ENCODE data around the gene PTN.

Gene PTN

DNA sequence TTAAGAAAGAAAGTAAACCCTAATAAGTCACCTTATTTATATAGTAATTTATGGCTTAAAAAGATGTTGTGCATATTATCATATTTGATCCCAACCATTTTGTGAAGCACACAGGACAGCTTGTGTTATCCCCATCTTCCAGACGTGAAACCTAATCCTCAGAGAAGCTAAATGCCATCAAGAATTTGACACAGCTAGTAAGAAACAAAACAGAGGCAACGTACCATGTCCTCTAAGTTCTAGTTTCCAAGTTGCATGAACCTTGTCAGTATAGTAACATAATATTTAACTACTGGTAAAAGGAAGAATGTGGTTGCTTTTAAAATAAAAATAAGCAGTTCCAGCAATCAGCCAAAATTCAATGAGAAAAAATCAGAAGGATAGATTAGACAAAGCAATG is 41.5 kb downstream of the PTN start:
- Histone ChIP-seq H3K27me3 (no peaks in the 10 kb centered on the region), H3K4me1 (peaks cover 21% of the 10 kb centered on the region), H3K4me3 (ENCODE audit: low read depth, low read length) (no peak overlapping the region), H3K9me3 (no peaks in the 10 kb centered on the region), H3K36me3 (no peaks in the 10 kb centered on the region)
- no peak for DNase-seq
- TF ChIP-seq, protein P1, sequence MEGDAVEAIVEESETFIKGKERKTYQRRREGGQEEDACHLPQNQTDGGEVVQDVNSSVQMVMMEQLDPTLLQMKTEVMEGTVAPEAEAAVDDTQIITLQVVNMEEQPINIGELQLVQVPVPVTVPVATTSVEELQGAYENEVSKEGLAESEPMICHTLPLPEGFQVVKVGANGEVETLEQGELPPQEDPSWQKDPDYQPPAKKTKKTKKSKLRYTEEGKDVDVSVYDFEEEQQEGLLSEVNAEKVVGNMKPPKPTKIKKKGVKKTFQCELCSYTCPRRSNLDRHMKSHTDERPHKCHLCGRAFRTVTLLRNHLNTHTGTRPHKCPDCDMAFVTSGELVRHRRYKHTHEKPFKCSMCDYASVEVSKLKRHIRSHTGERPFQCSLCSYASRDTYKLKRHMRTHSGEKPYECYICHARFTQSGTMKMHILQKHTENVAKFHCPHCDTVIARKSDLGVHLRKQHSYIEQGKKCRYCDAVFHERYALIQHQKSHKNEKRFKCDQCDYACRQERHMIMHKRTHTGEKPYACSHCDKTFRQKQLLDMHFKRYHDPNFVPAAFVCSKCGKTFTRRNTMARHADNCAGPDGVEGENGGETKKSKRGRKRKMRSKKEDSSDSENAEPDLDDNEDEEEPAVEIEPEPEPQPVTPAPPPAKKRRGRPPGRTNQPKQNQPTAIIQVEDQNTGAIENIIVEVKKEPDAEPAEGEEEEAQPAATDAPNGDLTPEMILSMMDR (IDR thresholded peaks at IDR 0.05; ENCODE audit: low read depth, low read length), result no peak

DNA sequence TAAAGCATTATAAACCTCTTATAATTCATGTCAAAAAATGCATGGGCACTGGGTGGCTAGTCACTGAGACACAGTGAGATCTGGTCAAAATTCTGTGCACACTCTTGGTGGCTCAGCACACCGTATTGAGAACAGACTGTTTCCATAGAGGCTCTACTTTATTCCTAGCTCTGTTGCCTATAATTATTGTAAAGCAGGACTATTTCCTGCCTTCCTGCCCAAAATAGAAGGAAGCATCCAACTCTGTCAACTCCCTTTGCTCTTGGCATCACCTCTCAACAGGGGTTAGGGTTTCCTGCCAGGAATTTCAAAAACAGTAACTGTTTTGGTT is 45.1 kb downstream of the PTN start:
- H3K4me1 ChIP-seq, result peaks cover 3% of the 10 kb centered on the region; the same call in 1 of the 2 replicates
- TF ChIP-seq, protein P1 (IDR thresholded peaks at IDR 0.05; ENCODE audit: low read depth, low read length), result no peak
- no peaks in the 10 kb centered on the region for H3K27me3 ChIP-seq
- no peak overlapping the region for H3K4me3 ChIP-seq (ENCODE audit: low read depth, low read length)
- no peaks in the 10 kb centered on the region for H3K36me3 ChIP-seq
- no peaks in the 10 kb centered on the region for H3K9me3 ChIP-seq
- DNase-seq, result no peak

DNA sequence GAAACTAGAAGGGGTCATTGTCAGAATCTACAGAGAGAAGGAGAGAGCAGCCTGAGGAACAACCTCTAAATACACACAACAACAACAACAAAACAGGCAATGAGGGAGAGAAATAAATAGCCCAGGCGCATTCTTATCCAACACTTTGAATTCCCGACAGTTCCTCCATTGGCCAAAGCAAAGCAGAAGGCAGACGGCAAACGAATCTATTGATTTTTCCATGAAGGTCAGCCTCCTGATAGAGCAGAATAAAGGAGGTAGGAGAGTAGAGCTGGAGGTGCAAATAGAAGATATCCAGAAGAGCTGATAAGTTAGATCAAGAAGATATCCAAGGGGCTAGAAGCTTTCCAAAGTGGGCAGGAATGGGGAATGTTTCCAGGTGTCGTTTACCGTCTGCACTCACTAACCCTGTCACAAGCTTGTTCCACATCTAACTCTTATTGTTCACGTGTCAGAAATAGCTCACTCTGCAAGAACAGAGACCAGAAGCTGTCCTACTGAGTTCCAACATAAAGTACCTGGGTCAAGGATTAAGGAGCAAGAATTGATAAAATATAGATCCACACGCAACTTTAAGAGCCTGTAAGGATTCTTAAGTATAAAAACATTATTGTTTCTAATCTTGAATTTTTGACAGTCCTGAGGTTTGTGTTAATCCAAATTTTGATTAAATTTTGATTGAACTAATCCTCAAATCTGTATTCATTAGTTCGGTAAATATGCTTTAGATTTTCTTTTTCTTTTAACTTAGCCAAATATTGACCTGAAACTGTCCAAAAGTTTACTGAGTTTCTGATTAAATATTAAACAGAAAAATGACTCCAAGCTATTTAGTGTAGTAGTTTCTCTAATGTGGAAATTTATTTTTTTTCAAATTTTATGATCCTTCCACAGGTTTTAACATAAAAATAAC is 45.7 kb downstream of the PTN start:
- Histone ChIP-seq H3K4me3 (ENCODE audit: low read depth, low read length) (no peak overlapping the region), H3K4me1 (peaks cover 3% of the 10 kb centered on the region; the same call in 1 of the 2 replicates), H3K36me3 (no peaks in the 10 kb centered on the region), H3K27me3 (no peaks in the 10 kb centered on the region), H3K9me3 (no peaks in the 10 kb centered on the region)
- TF ChIP-seq, protein P1 (IDR thresholded peaks at IDR 0.05; ENCODE audit: low read depth, low read length), result no peak
- DNase-seq, result no peak

DNA sequence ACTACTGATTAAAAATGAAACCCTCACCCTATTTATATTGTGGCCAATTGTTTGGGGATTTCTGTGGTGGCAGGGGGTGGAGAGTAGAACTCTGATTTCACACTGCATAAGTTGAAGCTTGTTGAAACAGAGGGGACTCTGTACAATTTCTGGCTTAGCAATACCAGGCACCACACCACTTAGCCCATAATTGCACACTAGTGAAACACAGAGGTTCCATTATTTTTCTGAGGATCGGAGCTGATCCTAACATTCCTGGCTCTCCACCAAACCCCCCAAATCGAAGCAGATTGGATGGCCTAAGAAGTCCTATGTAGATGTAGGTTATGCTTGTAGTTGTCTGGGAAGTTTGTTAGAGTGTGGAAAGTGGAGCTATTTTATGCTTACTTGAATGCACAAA is 47.0 kb downstream of the PTN start:
- Histone ChIP-seq H3K4me3 (ENCODE audit: low read depth, low read length) (no peak overlapping the region), H3K36me3 (no peaks in the 10 kb centered on the region), H3K4me1 (peaks cover 3% of the 10 kb centered on the region; the same call in 1 of the 2 replicates), H3K27me3 (no peaks in the 10 kb centered on the region), H3K9me3 (no peaks in the 10 kb centered on the region)
- TF ChIP-seq, protein P1 (IDR thresholded peaks at IDR 0.05; ENCODE audit: low read depth, low read length), result no peak
- no peak for DNase-seq

DNA sequence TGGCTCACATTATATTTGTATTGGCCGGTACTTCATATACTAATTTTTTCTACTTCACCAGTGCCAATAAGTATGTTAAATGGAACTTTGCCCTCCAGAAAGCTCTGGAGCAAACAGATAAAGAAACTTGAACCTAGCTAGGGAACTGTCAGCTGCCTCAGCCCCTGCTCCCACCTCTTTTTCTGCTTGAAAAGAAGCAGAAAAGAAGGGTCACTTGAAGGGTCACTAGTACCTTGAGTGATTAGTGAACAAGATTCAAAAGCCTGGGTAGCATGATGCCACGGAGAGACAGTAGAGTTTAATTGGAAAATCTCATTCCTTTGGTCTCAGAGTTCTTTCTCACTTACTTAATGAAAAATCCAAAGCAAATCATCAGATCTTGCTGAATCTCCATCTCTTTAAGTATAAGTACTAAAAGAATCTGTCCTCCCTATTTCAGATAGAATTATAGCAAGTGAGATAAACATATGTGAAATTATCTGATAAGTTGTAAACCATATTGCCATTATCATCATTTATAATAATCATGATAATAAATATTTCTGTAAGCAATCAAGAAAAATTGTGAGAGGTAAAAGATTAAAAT is 47.7 kb downstream of the PTN start:
- TF ChIP-seq, protein P1 (IDR thresholded peaks at IDR 0.05; ENCODE audit: low read depth, low read length), result no peak
- Histone ChIP-seq H3K27me3 (no peaks in the 10 kb centered on the region), H3K4me3 (ENCODE audit: low read depth, low read length) (no peak overlapping the region), H3K36me3 (no peaks in the 10 kb centered on the region), H3K4me1 (peaks cover 3% of the 10 kb centered on the region; the same call in 1 of the 2 replicates), H3K9me3 (no peaks in the 10 kb centered on the region)
- no peak for DNase-seq

DNA sequence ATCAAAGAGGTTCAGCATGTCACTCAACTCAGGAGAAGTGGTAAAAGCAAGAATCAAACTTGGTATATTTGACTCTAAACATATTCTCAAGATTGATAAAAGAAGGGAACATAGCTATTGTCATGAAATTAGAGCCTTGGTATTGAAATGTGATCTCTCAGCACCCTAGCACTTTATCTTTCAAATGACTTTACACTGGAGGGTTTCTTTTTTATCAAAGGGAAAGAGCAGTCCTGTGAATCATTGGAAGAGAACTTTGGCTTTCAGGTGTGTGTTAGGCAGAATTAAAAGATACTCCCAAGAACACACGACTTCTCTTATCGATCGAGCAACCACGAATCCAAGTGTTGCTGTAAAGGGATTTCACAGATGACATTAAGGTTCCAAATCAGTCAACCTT is 54.4 kb downstream of the PTN start:
- peaks cover 5% of the 10 kb centered on the region; the same call in 1 of the 2 replicates for H3K4me1 ChIP-seq
- no peaks in the 10 kb centered on the region for H3K9me3 ChIP-seq
- no peak overlapping the region for H3K4me3 ChIP-seq (ENCODE audit: low read depth, low read length)
- DNase-seq, result no peak
- H3K27me3 ChIP-seq, result no peaks in the 10 kb centered on the region
- no peaks in the 10 kb centered on the region for H3K36me3 ChIP-seq
- TF ChIP-seq, protein P1 (IDR thresholded peaks at IDR 0.05; ENCODE audit: low read depth, low read length), result no peak
